H9 (cell line): ENCODE measurements around the gene ISG20L2. TPM values are rescaled to one million over a fixed set of nuclear protein-coding genes. Genes with fewer than 3 reads are reported as not detected.

Experiments
- DNase-seq: peaks from one replicate; pipeline ENCODE4 v3.0.0-alpha.2; 2017
- H2AFZ ChIP-seq: one replicate; pipeline ENCODE4 v1.6.1; 2013; ENCODE audit warnings: mild to moderate bottlenecking, low read length, control low read depth, moderate library complexity
- H2AK5ac ChIP-seq: 2 replicates; pipeline ENCODE4 v1.6.1; 2013; ENCODE audit warnings: low read length, control low read depth, mixed read lengths; ENCODE audit not compliant: insufficient read length
- H2BK120ac ChIP-seq: one replicate; pipeline ENCODE4 v1.6.1; 2013; ENCODE audit warnings: low read depth, mild to moderate bottlenecking, low read length, control low read depth, inconsistent platforms; ENCODE audit not compliant: poor library complexity, severe bottlenecking
- H2BK12ac ChIP-seq: 2 replicates; pipeline ENCODE4 v1.6.1; 2013; ENCODE audit warnings: low read length, control low read depth, mixed read lengths, low read depth; ENCODE audit not compliant: insufficient read length
- H2BK15ac ChIP-seq: 2 replicates; pipeline ENCODE4 v1.6.1; 2013; ENCODE audit warnings: low read depth, low read length, control low read depth
- H2BK20ac ChIP-seq: one replicate; pipeline ENCODE4 v1.6.1; 2013; ENCODE audit warnings: low read depth, mild to moderate bottlenecking, low read length, control low read depth, inconsistent platforms; ENCODE audit not compliant: poor library complexity, severe bottlenecking
- H2BK5ac ChIP-seq: 2 replicates; pipeline ENCODE4 v1.6.1; 2013; ENCODE audit warnings: low read length, control low read depth, mixed read lengths; ENCODE audit not compliant: insufficient read length
- H3K14ac ChIP-seq: 2 replicates; pipeline ENCODE4 v1.6.1; 2013; ENCODE audit warnings: low read length, control low read depth; ENCODE audit not compliant: insufficient read depth
- H3K18ac ChIP-seq: 2 replicates; pipeline ENCODE4 v1.6.1; 2013; ENCODE audit warnings: low read depth, mild to moderate bottlenecking, mixed read lengths, low read length, control low read depth; ENCODE audit not compliant: insufficient read length
- H3K23ac ChIP-seq: 2 replicates; pipeline ENCODE4 v1.6.1; 2013; ENCODE audit warnings: low read length, control low read depth, mixed read lengths, low read depth; ENCODE audit not compliant: insufficient read length
- H3K23me2 ChIP-seq: 2 replicates; pipeline ENCODE4 v1.6.1; 2013; ENCODE audit warnings: low read depth, mild to moderate bottlenecking, mixed read lengths, low read length, control low read depth; ENCODE audit not compliant: insufficient read length, poor library complexity, severe bottlenecking
- H3K27ac ChIP-seq: 2 replicates; pipeline ENCODE4 v1.5.1; 2013; ENCODE audit warnings: low read length, control low read depth, mixed read lengths, low read depth; ENCODE audit not compliant: insufficient read length
- H3K27me3 ChIP-seq: 2 replicates; pipeline ENCODE4 v1.6.1; 2013; ENCODE audit warnings: low read length, control low read depth, inconsistent platforms; ENCODE audit not compliant: insufficient read depth
- H3K4ac ChIP-seq: 2 replicates; pipeline ENCODE4 v1.6.1; 2013; ENCODE audit warnings: low read depth, mild to moderate bottlenecking, control low read depth, inconsistent platforms, low read length, moderate library complexity
- H3K4me1 ChIP-seq: 2 replicates; pipeline ENCODE4 v1.6.1; 2013; ENCODE audit warnings: low read length, control low read depth, inconsistent platforms; ENCODE audit not compliant: insufficient read depth
- H3K4me2 ChIP-seq: 2 replicates; pipeline ENCODE4 v1.6.1; 2013; ENCODE audit warnings: low read length, control low read depth, mixed read lengths; ENCODE audit not compliant: insufficient read length, insufficient read depth
- H3K56ac ChIP-seq: 2 replicates; pipeline ENCODE4 v1.6.1; 2013; ENCODE audit warnings: low read depth, mild to moderate bottlenecking, mixed read lengths, low read length, control low read depth; ENCODE audit not compliant: insufficient read length
- H3K79me1 ChIP-seq: 2 replicates; pipeline ENCODE4 v1.6.1; 2013; ENCODE audit warnings: low read depth, mild to moderate bottlenecking, moderate library complexity, low read length, control low read depth, inconsistent platforms; ENCODE audit not compliant: insufficient read depth, poor library complexity, severe bottlenecking
- H3K79me2 ChIP-seq: 2 replicates; pipeline ENCODE4 v1.6.1; 2013; ENCODE audit warnings: low read length, control low read depth, inconsistent platforms; ENCODE audit not compliant: insufficient read depth
- H3K9ac ChIP-seq: 2 replicates; pipeline ENCODE4 v1.6.1; 2013; ENCODE audit warnings: low read length, control low read depth, mixed read lengths; ENCODE audit not compliant: insufficient read length; ENCODE audit errors: extremely low read depth
- H3K9me3 ChIP-seq: one replicate; pipeline ENCODE4 v1.6.1; 2013; ENCODE audit warnings: low read depth, low read length, inconsistent platforms; ENCODE audit not compliant: control insufficient read depth
- H3T11ph ChIP-seq: one replicate; pipeline ENCODE4 v1.6.1; 2013; ENCODE audit warnings: mild to moderate bottlenecking, low read length, control low read depth, inconsistent platforms
- H4K20me1 ChIP-seq: one replicate; pipeline ENCODE4 v1.6.1; 2013; ENCODE audit not compliant: control insufficient read depth, insufficient read length, insufficient read depth
- H4K5ac ChIP-seq: 2 replicates; pipeline ENCODE4 v1.6.1; 2013; ENCODE audit warnings: low read depth, mild to moderate bottlenecking, mixed read lengths, low read length, control low read depth; ENCODE audit not compliant: insufficient read length
- H4K8ac ChIP-seq: replicated peaks from 2 replicates; pipeline ENCODE4 v1.6.1; 2013; ENCODE audit warnings: low read length, control low read depth, mixed read lengths, low read depth; ENCODE audit not compliant: insufficient read length
- H4K91ac ChIP-seq: 2 replicates; pipeline ENCODE4 v1.6.1; 2013; ENCODE audit warnings: low read depth, mild to moderate bottlenecking, moderate library complexity, mixed read lengths, low read length, control low read depth; ENCODE audit not compliant: insufficient read length
- H3K27ac Mint-ChIP-seq, 3 experiments: 2 replicates in 2 of 3; 3 replicates in 1 of 3; pipeline ENCODE4 v1.8.0; 2020 to 2021; ENCODE audit warnings: mixed read lengths in 3 of 3, mild to moderate bottlenecking in 1 of 3, moderate library complexity in 1 of 3
- H3K27me3 Mint-ChIP-seq: 2 replicates; pipeline ENCODE4 v1.8.0; 2021; ENCODE audit warnings: low read depth, mild to moderate bottlenecking, moderate library complexity, mixed read lengths
- H3K36me3 Mint-ChIP-seq, 3 experiments: 2 replicates in 2 of 3; 3 replicates in 1 of 3; pipeline ENCODE4 v1.8.0; 2020 to 2021; ENCODE audit warnings: low read depth in 3 of 3, mixed read lengths in 3 of 3; ENCODE audit not compliant: insufficient read depth in 1 of 3
- H3K4me1 Mint-ChIP-seq, 2 experiments: 2 replicates each; pipeline ENCODE4 v1.8.0; 2020; ENCODE audit warnings: mixed read lengths in 2 of 2
- H3K4me3 Mint-ChIP-seq, 2 experiments: 2 replicates in 1 of 2; 3 replicates in 1 of 2; pipeline ENCODE4 v1.8.0; 2020 to 2021; ENCODE audit warnings: mild to moderate bottlenecking in 2 of 2, mixed read lengths in 2 of 2, moderate library complexity in 1 of 2
- H3K9me3 Mint-ChIP-seq, 2 experiments: 2 replicates in 1 of 2; 3 replicates in 1 of 2; pipeline ENCODE4 v1.8.0; 2020; ENCODE audit warnings: mild to moderate bottlenecking in 2 of 2, mixed read lengths in 2 of 2, moderate library complexity in 1 of 2
- CTCF ChIP-seq: fragments of 200-600 bp; sonication (generic); conservative IDR thresholded peaks from 3 replicates; pipeline ENCODE4 v1.8.0; 2021; ENCODE audit warnings: antibody characterized with exemption, mild to moderate bottlenecking
- whole genome bisulfite sequencing: extraction: QIAGEN DNeasy Blood & Tissue Kit; methylation state at CpG from one replicate; pipeline ENCODE4 v1.1.7; 2013; ENCODE audit warnings: missing lambda C conversion rate, low lambda C conversion rate, mixed read lengths; ENCODE audit not compliant: insufficient read length; ENCODE audit errors: extremely low coverage; 5-methylcytosine and 5-hydroxymethylcytosine counted together
- total RNA-seq: library from RNA; stranded (reverse); gene quantifications from 2 replicates; pipeline ENCODE4 v1.2.1, GENCODE V29; 2021

ISG20L2 gene
- total RNA-seq, 1 experiment from 2014 or later: 57.6 TPM

- Histone ChIP-seq H3T11ph (no peak overlapping the region), H3K4ac (no peak overlapping the region), H4K91ac (no peak overlapping the region), H2BK20ac (no peak overlapping the region), H2AK5ac (no peak overlapping the region), H3K79me1 (no peaks in the 10 kb centered on the region), H3K18ac (no peak overlapping the region), H4K20me1 (no peaks in the 10 kb centered on the region), H3K14ac (no peak overlapping the region), H3K9me3 (no peaks in the 10 kb centered on the region), H3K23ac (no peak overlapping the region), H3K27me3 (no peaks in the 10 kb centered on the region), H2BK120ac (no peak overlapping the region), H2BK12ac (no peak overlapping the region), H2AFZ (no peak overlapping the region), H3K4me2 (no peak overlapping the region), H3K27ac (no peak overlapping the region), H4K5ac (no peak overlapping the region), H3K56ac (no peak overlapping the region), H3K79me2 (peaks cover 13% of the 10 kb centered on the region; the same call in 1 of the 2 replicates), H2BK5ac (no peak overlapping the region), H3K4me1 (peaks cover 13% of the 10 kb centered on the region), H3K23me2 (peaks cover 19% of the 10 kb centered on the region), H4K8ac (no peak overlapping the region), H2BK15ac (no peak overlapping the region), H3K9ac (no peak overlapping the region)
- peaks cover 27 to 46% (median 45%) of the 10 kb centered on the region in 3 experiments for H3K36me3 Mint-ChIP-seq
- H3K4me3 Mint-ChIP-seq: peak overlapping the region in 1 of 2 experiments; percentile 32; a peak in 2 of 5 replicates
- TF ChIP-seq CTCF: no peak
- H3K27me3 Mint-ChIP-seq: no peaks in the 10 kb centered on the region
- peaks cover 37 to 49% of the 10 kb centered on the region in 2 experiments for H3K4me1 Mint-ChIP-seq
- peak overlapping the region; percentile 65 to 98 (median 79); a peak in 2 of 7 replicates for H3K27ac Mint-ChIP-seq
- no peaks in the 10 kb centered on the region; a peak in 1 of 5 replicates for H3K9me3 Mint-ChIP-seq
- WGBS: no CpG with 5 or more reads among the region's 4 CpGs
- no peak for DNase-seq
These were observed 14.2 kb upstream of the ISG20L2 start for GRCh38 chr1:156742801-156743200.
